RCC 7860 (cell line): ENCODE measurements around the gene TEX55.
"Not testable (repeated sequence)": the region's sequence is repeated elsewhere in the genome, so short reads cannot be mapped to it uniquely, and the experiment has no call there.

Experiments used
- DNase-seq: peaks from one replicate; pipeline ENCODE4 v3.0.0-alpha.2; 2015; ENCODE audit warnings: low spot score
- FAIRE-seq: peaks from 2 replicates; lab custom pipeline; 2012; peaks lifted over from hg19 to GRCh38; lab: Jason Lieb, UNC

TEX55 gene

DNA sequence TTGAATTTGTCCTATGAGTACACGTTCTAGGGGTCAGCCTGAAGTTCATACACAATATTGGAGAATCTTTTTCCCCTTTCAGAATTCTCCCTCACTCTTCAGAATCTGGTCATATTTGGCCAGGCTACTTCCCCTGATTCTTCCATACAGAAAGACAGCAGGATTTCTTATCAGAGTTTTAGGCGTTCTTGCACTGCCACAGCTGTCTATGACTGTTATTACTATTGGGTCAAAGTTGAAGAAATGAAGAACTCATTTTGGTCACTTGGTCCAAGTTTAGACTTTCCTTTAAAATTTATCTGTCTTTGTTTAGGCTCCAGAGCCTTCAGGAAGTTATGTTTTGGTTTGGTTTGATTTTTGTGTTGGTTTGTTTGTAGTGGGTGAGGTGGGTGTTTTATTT lies 12.0 kb downstream of the TEX55 start:
- FAIRE-seq (no peak), DNase-seq (no peak)

DNA sequence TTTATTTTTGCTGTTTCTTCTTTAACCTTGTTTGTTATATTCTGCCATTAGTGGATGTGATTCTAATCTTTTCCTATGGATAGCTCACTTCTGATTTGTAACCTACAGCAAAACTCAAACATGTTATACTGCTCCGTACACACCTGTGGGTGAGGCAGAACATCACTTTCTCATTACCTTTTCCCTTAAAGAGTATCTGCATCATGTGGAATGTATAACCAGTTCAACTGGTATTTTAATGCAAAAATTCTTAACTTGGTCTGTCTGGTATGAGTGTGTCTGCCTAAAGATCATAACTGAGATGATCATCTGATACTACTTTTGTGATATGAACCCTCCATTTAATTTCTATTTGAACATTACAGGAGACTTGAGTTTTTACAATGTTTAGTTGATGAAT lies 14.4 kb downstream of the TEX55 start:
- FAIRE-seq, result no peak
- no peak for DNase-seq

DNA sequence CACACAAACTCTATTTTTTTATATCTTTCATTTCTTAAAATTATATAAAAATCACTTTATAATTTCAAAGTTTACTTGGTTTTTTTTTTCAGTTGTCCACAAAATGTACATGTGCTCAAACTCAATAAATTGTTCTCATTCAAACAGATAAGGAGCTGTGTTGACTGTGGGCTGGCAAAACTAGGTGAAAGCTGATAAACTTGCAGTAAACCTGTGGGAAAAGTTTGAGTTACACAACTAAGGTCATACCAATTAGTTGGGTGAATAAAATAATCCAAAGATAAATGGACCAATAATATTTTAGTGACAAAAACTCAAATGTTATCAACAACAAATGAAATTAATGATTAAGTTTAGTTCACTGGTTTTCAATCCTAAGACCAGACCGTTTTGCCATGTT lies 14.8 kb downstream of the TEX55 start:
- DNase-seq (no peak), FAIRE-seq (no peak)

DNA sequence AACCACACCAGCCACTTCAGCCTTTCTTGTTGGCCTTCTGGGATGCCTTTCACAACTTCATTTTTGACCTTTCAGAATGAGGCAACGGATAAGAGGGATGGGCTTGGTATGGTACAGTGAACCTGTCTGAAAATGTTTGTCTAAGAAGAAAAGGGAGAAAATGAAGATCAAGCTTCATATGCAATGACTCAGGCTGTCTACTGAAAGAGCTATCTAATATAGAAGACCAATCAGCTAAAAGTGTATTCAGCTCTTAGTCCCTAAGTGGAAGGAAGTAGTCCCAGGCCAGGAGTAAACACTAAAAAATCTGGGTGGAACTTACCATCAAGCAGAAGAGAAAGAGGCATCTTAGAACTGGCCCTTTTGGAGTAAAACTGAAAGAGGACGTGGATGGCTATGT lies 15.3 kb downstream of the TEX55 start:
- no peak for DNase-seq
- no peak for FAIRE-seq

DNA sequence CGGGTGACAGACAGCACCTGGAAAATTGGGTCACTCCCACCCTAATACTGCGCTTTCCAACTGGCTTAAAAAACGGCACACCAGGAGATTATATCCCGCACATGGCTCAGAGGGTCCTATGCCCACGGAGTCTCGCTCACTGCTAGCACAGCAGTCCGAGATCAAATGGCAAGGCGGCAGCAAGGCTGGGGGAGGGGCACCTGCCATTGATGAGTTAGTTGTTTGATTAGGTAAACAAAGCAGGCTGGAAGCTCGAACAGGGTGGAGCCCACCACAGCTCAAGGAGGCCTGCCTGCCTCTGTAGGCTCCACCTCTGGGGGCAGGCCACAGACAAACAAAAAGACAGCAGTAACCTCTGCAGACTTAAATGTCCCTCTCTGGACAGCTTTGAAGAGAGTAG lies 18.8 kb downstream of the TEX55 start:
- not testable (repeated sequence) for FAIRE-seq

DNA sequence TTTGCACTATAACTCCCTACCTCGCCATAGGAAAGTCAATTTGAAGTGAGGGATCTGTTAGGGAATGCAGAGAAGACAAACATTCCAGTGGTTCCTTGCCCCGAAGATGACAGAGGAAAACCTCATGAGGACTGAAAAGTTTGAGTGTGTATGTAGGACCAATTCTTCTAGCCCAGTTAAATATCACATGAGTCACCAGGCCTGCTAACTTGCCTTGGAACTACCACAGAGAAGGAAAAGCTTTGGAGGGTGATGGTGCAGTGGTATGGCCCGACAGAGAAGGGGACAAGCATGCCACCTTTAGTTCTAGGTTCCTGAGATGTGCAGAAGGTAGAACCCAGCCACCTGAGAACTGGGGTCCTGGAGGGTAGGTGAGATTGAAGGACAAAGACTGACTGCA lies 24.9 kb downstream of the TEX55 start:
- DNase-seq (no peak), FAIRE-seq (no peak)

More for the DNA sequence above, 18.8 kb downstream of the TEX55 start:
- DNase-seq, result not testable (repeated sequence)

DNA sequence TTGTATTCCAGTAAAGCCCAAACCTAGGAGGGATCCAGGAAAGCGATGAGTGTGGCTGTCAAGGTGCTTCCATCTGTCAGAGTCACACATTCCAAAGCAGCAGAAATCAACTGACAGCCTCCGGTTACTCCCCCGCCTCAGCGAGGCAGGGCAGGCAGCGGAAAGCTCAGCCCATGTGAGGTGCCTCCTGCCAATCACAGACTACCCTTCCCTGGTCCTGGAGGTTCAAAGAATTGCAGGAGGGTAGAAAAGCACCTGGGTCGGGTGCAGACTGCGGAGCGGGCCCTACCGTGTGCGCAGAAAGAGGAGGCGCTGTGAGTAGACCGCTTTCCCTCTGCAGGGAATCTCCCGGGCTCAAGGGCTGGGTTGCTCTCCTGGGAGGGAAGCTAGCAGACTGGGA lies 27.4 kb downstream of the TEX55 start, which contains the start of gene UPK1B:
TSS of gene UPK1B (plus strand) at position 274 of the 400 bp plus-strand sequence. CDS start 13,144 bp downstream, outside the sequence.
- FAIRE-seq, result no peak

DNA sequence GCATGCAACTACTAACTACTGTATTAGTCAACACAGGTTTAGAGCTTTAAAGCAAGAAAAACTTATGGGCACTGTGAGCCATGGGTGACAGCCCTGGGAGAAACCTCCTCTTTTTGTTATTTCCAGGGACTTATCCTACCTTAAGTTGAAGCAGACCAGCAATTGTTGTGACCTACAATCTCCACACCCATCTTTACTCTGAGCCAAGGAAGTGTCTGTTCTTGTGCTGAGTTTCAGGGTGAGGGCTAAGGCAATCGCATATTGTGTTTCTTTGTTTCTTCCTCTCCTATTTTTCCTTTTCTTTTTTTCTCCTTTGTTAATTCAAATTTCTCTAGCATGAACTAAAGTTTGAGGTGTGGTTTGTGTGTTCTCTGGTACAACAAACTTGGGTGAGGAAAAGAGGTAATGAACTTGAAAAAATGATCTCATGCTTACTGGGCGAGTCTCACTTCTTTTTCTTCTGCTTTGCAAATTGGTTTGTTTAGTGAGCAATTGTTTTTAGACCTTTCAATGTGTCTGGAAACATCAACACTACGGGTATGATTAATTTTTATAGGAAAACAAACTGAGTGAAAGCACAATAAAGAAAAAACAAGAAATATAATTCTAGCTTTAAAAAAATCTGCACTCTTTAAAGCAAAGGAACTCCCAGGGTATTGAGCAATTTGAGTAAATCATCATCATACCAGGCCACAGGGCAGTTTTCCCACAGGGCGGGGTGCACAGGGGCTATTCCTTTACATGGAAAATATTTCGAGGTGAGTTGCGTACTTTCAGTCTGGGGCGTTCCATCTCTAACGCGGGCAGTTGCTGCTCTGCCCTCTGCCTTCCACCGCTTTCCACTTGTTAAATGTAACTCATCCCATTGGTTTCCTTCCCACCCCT lies 30.1 kb downstream of the TEX55 start:
- peak; percentile 35 for FAIRE-seq

More for the DNA sequence above, 27.4 kb downstream of the TEX55 start, which contains the start of gene UPK1B:
- peak; percentile 49 for DNase-seq

DNA sequence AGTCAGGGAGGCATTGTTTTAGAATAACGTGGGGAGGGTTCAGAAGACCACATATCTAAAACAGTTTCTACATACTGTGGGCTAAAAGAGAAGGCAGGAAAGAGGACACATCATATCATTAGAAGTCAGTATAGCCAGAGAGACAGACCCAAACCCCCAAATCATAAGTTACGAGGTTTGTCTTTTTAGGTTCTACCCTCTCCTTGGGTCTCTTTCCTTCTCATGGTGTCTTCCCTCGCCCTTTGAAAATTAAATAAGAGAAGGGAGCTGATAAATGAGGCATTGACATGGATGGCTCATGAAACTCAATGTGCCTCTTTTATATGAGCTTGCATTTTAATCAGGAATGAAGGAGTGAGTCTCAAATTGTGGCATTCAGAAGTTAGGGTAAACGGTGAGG lies 30.8 kb downstream of the TEX55 start:
- DNase-seq (no peak), FAIRE-seq (no peak)

More for the DNA sequence above, 30.1 kb downstream of the TEX55 start:
- no peak for DNase-seq

DNA sequence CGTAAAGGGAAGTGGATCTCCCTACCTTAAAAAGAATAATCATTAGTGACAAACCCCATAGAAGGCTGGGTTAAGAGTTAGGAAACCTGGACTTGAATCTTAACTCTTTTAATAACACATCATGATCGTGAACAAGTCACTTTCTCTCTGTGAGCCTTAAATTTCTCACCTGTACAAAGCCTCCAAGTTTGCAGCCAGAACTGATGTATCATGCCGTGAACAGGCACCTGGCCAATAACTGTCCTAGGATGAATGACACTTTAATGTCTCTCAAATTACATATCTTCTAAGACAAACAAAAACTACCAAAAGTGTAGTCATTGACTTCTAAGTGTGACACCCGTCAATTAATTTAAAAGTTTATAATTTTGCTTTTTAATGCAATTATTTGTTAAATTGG lies 31.4 kb downstream of the TEX55 start:
- DNase-seq (no peak), FAIRE-seq (no peak)

DNA sequence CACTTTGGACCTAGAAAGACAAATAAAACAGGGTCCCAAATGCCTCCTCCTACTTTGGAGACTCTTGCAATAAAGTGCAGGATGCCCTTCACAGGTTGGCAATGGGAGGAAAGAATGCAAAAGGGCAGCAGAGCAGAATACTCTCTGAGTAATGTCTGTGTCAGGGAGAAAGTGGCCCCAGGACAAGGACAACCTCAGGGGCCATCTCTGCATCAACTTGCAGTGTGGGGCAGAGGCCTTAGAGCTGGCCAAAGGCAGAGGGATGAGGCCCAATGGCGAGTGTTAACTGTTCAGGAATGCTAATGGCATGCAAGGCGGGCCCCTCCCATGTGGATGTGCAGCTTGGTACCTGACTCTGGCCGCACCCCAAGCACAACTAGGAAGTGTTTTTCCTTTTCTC lies 35.8 kb downstream of the TEX55 start:
- DNase-seq (no peak), FAIRE-seq (no peak)

DNA sequence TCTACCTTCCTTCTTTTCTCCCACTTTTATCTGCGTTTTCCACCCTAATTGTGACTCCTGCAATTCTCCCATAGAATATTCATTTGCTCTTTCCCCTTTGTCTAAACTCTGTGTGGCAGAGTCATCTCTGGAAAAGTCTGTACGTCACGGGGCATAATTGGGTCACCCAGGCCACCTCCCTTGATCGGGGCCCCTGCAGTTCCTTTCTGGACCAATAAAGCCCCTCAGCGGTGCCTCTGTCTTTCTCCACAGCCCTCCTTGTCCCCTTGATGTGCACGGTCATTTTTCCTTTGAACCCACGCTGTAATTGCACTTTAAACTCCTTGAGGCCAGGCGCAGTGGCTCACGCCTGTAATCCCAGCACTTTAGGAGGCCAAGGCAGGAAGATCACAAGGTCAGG lies 38.1 kb downstream of the TEX55 start:
- FAIRE-seq (no peak), DNase-seq (no peak)

DNA sequence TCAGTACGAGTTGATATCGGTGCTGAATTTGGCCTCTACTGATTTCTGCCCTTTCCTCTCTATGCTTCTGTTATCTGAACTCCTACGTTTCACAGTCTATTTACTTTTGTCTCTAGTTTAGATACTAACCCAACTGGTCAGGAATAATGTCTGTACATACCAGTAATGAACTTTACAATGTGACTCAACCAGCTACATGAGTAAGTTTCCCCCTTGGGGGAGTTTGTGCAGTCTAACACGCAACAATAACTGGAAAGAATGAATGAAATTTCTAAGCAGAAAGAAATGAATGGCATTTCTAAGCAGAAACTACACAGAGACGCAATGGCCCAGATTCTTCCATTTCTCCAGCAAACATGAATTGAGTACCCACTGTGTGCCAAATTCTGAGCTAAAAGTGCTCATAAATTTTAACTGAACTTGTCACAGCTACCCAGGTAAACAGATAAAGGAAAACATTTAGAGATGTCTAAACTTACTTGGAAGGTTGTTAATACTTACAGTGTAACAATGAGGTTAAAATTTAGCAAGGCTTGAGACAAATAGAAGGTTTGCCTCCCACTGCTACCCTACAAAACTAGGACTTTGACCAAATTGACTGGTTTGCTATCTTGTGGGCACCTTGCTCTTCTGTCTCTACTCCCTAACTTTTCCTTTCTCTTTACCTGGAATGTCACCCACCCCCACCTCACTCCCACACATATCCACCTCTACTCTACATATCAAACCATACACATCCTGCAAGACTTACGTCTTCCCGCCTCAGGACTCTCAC lies 39.0 kb downstream of the TEX55 start:
- DNase-seq, result peak; percentile 78
- FAIRE-seq, result peak; percentile 82

DNA sequence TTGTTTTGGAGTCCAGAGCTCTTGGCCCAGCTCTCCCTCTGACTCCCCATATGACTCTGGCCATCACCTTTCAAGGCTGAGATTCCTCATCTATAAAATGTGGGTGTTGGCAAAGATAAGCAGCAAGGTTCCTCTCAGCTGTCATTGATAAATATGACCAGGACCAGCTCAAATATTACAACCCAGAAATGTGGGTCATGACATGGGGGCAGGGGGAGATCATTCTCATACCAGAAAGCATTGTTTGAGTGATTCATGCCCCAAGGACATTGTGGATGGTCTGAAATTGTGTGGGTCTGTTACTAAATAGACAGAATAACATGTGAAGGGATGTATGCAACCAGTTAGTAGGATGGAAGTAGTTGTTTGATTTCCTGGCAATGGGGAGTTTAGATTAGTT lies 41.3 kb downstream of the TEX55 start:
- no peak for FAIRE-seq
- no peak for DNase-seq

DNA sequence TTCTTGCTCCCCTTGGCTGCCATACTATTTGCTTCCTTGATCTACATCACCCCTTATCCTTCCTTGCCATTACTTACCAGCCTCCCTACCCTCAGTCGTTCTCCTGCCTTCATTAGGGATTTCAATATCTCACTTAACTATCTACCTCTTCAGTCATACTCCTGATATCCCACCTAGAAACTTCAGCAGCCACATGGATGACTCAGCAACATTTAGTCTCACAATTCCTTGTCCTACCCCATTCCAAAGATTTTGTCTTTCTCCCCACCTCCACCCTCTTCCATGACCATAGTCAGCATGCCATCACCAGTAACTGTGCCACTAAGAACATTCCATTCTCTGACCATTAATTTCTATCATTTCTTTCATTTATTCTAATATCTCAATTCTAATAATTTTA lies 45.8 kb downstream of the TEX55 start:
- FAIRE-seq (no peak), DNase-seq (no peak)

DNA sequence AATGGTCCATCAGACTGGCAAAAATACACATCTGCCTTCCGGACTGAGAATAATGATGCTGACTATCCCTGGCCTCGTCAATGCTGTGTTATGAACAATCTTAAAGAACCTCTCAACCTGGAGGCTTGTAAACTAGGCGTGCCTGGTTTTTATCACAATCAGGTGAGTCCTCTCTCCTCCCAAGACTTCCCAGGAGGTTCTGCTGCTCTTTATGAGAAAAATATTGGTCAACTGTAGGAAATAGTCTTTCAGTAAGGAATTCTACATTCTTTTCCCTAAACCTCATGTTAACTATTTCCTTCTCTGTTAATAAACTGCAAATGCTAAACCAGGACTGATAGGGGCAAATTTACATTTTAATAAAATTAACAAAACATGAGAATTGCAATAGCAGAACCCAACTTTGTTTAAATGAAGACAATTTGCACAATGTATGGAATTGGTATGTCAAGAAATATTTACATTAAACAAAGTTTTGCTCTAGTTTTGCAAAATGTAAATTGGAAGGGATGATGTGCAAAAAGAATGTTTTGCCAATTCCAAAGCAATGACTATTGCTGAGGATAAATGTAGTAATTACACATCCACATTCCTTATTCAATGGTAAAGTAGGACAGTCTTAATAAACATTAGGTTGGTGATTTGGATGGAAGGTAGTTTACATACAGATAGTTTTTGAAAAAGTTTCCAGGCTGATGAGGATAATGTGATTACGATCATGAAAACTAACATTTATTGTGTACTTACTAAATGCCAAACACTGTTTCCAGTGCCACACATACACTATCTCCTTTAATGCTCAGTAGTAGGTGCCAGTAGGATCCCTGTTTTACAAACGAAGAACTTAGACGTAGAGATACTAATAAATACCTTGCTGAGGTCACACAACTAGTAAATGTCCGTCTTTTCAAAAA lies 48.5 kb downstream of the TEX55 start:
- FAIRE-seq, result no peak
- no peak for DNase-seq

DNA sequence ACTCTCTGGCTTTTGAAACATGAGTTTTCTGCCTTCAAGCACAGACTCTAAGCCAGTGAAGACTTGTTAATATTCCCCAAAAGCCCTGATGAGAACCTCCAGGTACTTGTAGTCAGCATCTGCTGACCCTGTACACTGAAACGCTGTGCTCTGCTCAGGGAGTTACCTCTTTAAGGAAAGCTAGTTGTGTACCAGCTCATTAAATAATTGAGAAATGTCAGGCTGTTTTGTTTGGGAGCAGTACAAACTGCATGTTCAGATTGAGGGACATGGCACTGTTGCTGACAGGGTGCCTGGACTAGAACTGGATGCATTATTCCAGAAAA lies 49.1 kb downstream of the TEX55 start:
- no peak for FAIRE-seq

DNA sequence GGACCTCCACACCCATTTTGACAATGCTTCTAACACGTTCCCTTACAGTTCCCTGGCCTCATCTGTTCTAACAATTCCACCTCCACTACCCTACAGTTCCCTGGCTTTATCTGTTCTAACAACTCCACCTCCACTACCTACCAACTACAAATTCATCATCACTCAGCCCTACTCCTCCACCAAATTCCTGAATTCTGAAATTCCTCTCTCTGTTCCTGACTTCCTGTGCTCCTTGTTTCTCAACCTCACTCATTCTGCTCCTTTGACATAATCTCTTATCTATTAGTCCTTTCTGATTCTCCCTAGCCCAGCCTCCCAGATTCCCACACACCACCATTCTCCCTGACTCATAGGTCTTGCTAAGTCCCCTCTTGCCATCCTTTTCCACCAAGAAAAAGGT lies 49.9 kb downstream of the TEX55 start:
- DNase-seq (peak; percentile 62), FAIRE-seq (no peak)

More for the DNA sequence above, 49.1 kb downstream of the TEX55 start:
- no peak for DNase-seq
